Central memory CD8-positive, alpha-beta T cell (primary cell): Measurements from ENCODE around the gene MED17.

Experiments
- ATAC-seq: fragments of 150-1000 bp; cut with Tn5 transposase; replicated peaks from 2 replicates; pipeline ENCODE4 v1.10.0; 2022; ENCODE audit warnings: mild to moderate bottlenecking, moderate FRiP score, moderate number of reproducible peaks; ENCODE audit not compliant: poor library complexity, severe bottlenecking; ENCODE audit errors: extremely low read depth
- DNase-seq, 2 donors: peaks; one replicate each; pipeline ENCODE4 v3.0.0; 2021; ENCODE audit warnings: low spot score in 2 of 2
- H3K27ac Mint-ChIP-seq: one replicate; pipeline ENCODE4 v1.8.0; 2022; ENCODE audit warnings: low read depth, mild to moderate bottlenecking, moderate library complexity, mixed read lengths
- H3K27me3 Mint-ChIP-seq: one replicate; pipeline ENCODE4 v1.8.0; 2022; ENCODE audit warnings: mixed read lengths
- H3K36me3 Mint-ChIP-seq: one replicate; pipeline ENCODE4 v1.8.0; 2022; ENCODE audit warnings: mild to moderate bottlenecking, moderate library complexity, mixed read lengths; ENCODE audit not compliant: insufficient read depth
- H3K4me1 Mint-ChIP-seq: one replicate; pipeline ENCODE4 v1.8.0; 2022; ENCODE audit warnings: mixed read lengths
- H3K4me3 Mint-ChIP-seq: one replicate; pipeline ENCODE4 v1.8.0; 2022; ENCODE audit warnings: mild to moderate bottlenecking, moderate library complexity, mixed read lengths
- H3K9me3 Mint-ChIP-seq: one replicate; pipeline ENCODE4 v1.8.0; 2022; ENCODE audit warnings: mixed read lengths

Gene MED17

GRCh38 chr11:93784145-93784934 is at the start of gene MED17:
TSS of gene MED17 (plus strand) at chr11:93784282. CDS start at chr11:93784514, 232 bp downstream.
- Mint-ChIP-seq H3K36me3 (peaks cover 29% of the 10 kb centered on the region), H3K4me3 (peak within 1 kb of the TSS; percentile 90), H3K27me3 (no peaks in the 10 kb centered on the region), H3K4me1 (peaks cover 41% of the 10 kb centered on the region), H3K27ac (peak within 1 kb of the TSS; percentile 94), H3K9me3 (no peaks in the 10 kb centered on the region)
- ATAC-seq (peak; percentile 97), DNase-seq (peak; percentile 63 to 66)

GRCh38 chr11:93734427-93735222 is 49.5 kb upstream of the MED17 start:
- H3K27ac Mint-ChIP-seq: peak overlapping the region; percentile 38
- H3K27me3 Mint-ChIP-seq: no peaks in the 10 kb centered on the region
- no peak overlapping the region for H3K4me3 Mint-ChIP-seq
- H3K9me3 Mint-ChIP-seq: no peaks in the 10 kb centered on the region
- H3K36me3 Mint-ChIP-seq: peaks cover 82% of the 10 kb centered on the region
- ATAC-seq (no peak), DNase-seq (no peak)
- peaks cover 49% of the 10 kb centered on the region for H3K4me1 Mint-ChIP-seq

- H3K4me3 Mint-ChIP-seq: no peak overlapping the region
- peaks cover 79% of the 10 kb centered on the region for H3K36me3 Mint-ChIP-seq
- H3K27me3 Mint-ChIP-seq: no peaks in the 10 kb centered on the region
- peaks cover 59% of the 10 kb centered on the region for H3K4me1 Mint-ChIP-seq
- ATAC-seq (no peak), DNase-seq (no peak)
- no peaks in the 10 kb centered on the region for H3K9me3 Mint-ChIP-seq
- H3K27ac Mint-ChIP-seq: peak overlapping the region; percentile 99
Measured at GRCh38 chr11:93735627-93736026, 48.5 kb upstream of the MED17 start.

- H3K36me3 Mint-ChIP-seq: peaks cover 80% of the 10 kb centered on the region
- H3K9me3 Mint-ChIP-seq: no peaks in the 10 kb centered on the region
- H3K4me1 Mint-ChIP-seq: peaks cover 64% of the 10 kb centered on the region
- H3K4me3 Mint-ChIP-seq: no peak overlapping the region
- peak overlapping the region; percentile 99 for H3K27ac Mint-ChIP-seq
- DNase-seq (no peak), ATAC-seq (no peak)
- no peaks in the 10 kb centered on the region for H3K27me3 Mint-ChIP-seq
Measured at GRCh38 chr11:93736129-93736528, 48.0 kb upstream of the MED17 start.

GRCh38 chr11:93737904-93738612 is 46.0 kb upstream of the MED17 start:
- peak overlapping the region; percentile 100 for H3K4me3 Mint-ChIP-seq
- no peak for DNase-seq
- no peak for ATAC-seq
- H3K9me3 Mint-ChIP-seq: no peaks in the 10 kb centered on the region
- peak overlapping the region; percentile 99 for H3K27ac Mint-ChIP-seq
- H3K4me1 Mint-ChIP-seq: peaks cover 75% of the 10 kb centered on the region
- no peaks in the 10 kb centered on the region for H3K27me3 Mint-ChIP-seq
- H3K36me3 Mint-ChIP-seq: peaks cover 77% of the 10 kb centered on the region

GRCh38 chr11:93738647-93739081 is 45.4 kb upstream of the MED17 start:
- ATAC-seq: no peak
- H3K36me3 Mint-ChIP-seq: peaks cover 71% of the 10 kb centered on the region
- peaks cover 75% of the 10 kb centered on the region for H3K4me1 Mint-ChIP-seq
- no peaks in the 10 kb centered on the region for H3K27me3 Mint-ChIP-seq
- DNase-seq: no peak
- H3K4me3 Mint-ChIP-seq: peak overlapping the region; percentile 100
- H3K9me3 Mint-ChIP-seq: no peaks in the 10 kb centered on the region
- peak overlapping the region; percentile 99 for H3K27ac Mint-ChIP-seq

- Mint-ChIP-seq H3K27ac (peak overlapping the region; percentile 99), H3K4me3 (peak overlapping the region; percentile 100), H3K4me1 (peaks cover 75% of the 10 kb centered on the region), H3K27me3 (no peaks in the 10 kb centered on the region), H3K9me3 (no peaks in the 10 kb centered on the region), H3K36me3 (peaks cover 59% of the 10 kb centered on the region)
- DNase-seq (no peak), ATAC-seq (no peak)
Measured at GRCh38 chr11:93740031-93740729, 43.9 kb upstream of the MED17 start.

- H3K36me3 Mint-ChIP-seq: peaks cover 57% of the 10 kb centered on the region
- H3K27me3 Mint-ChIP-seq: no peaks in the 10 kb centered on the region
- ATAC-seq: peak; percentile 65
- peaks cover 73% of the 10 kb centered on the region for H3K4me1 Mint-ChIP-seq
- H3K27ac Mint-ChIP-seq: peak overlapping the region; percentile 99
- peak overlapping the region; percentile 100 for H3K4me3 Mint-ChIP-seq
- peak in 1 of 2 donors; percentile 57 for DNase-seq
- H3K9me3 Mint-ChIP-seq: no peaks in the 10 kb centered on the region
Measured at GRCh38 chr11:93740730-93741093, 43.4 kb upstream of the MED17 start.

GRCh38 chr11:93741094-93741881 is 42.8 kb upstream of the MED17 start, which contains the start of the genes C11orf54 and TAF1D:
TSS of gene C11orf54 (plus strand) at chr11:93741672. CDS start at chr11:93747394, 5,722 bp downstream.
TSS of gene TAF1D (minus strand) at chr11:93741495. CDS start at chr11:93739304, 2,191 bp downstream.
- Mint-ChIP-seq H3K27me3 (no peaks in the 10 kb centered on the region), H3K4me3 (peak within 1 kb of the TSS; percentile 100), H3K36me3 (peaks cover 51% of the 10 kb centered on the region), H3K4me1 (peaks cover 67% of the 10 kb centered on the region), H3K9me3 (no peaks in the 10 kb centered on the region), H3K27ac (peak within 1 kb of the TSS; percentile 99)
- DNase-seq (peak; percentile 93 to 94), ATAC-seq (peak; percentile 92)

GRCh38 chr11:93741882-93742226 is 42.2 kb upstream of the MED17 start:
- no peaks in the 10 kb centered on the region for H3K27me3 Mint-ChIP-seq
- peaks cover 62% of the 10 kb centered on the region for H3K4me1 Mint-ChIP-seq
- peaks cover 46% of the 10 kb centered on the region for H3K36me3 Mint-ChIP-seq
- H3K9me3 Mint-ChIP-seq: no peaks in the 10 kb centered on the region
- DNase-seq (no peak), ATAC-seq (peak; percentile 1)
- peak overlapping the region; percentile 99 for H3K27ac Mint-ChIP-seq
- peak overlapping the region; percentile 100 for H3K4me3 Mint-ChIP-seq

- DNase-seq (no peak), ATAC-seq (no peak)
- Mint-ChIP-seq H3K4me3 (peak overlapping the region; percentile 100), H3K9me3 (no peaks in the 10 kb centered on the region), H3K36me3 (peaks cover 33% of the 10 kb centered on the region), H3K4me1 (peaks cover 47% of the 10 kb centered on the region), H3K27me3 (no peaks in the 10 kb centered on the region), H3K27ac (no peak overlapping the region)
Measured at GRCh38 chr11:93743291-93743690, 40.8 kb upstream of the MED17 start.
